ENCODE results near the gene PHOSPHO1.

PHOSPHO1 gene

GRCh38 chr17:49229076-49229804 is 1.3 kb downstream of the PHOSPHO1 start:
- peaks cover 21% of the 10 kb centered on the region; the same call in 1 of the 2 replicates for H3K27me3 ChIP-seq (ENCODE audit: control insufficient read depth, insufficient read depth, low read length)
- H3K36me3 ChIP-seq (ENCODE audit: control insufficient read depth, insufficient read depth, low read length): no peaks in the 10 kb centered on the region
- H3K9me3 ChIP-seq (ENCODE audit: control insufficient read depth, insufficient read depth, low read length): no peaks in the 10 kb centered on the region
- DNase-seq (ENCODE audit: low read depth, low spot score): no peak
- no CpG with 5 or more reads among the region's 6 CpGs for WGBS (ENCODE audit: insufficient coverage, insufficient read length)
- no peak overlapping the region for H3K4me3 ChIP-seq (ENCODE audit: low read length)
- peaks cover 3% of the 10 kb centered on the region; the same call in 1 of the 2 replicates for H3K4me1 ChIP-seq (ENCODE audit: control insufficient read depth, insufficient read depth, low read length)
- H3K27ac ChIP-seq (ENCODE audit: low read length): no peak overlapping the region

GRCh38 chr17:49227436-49228261 is 2.9 kb downstream of the PHOSPHO1 start:
- no peak for DNase-seq (ENCODE audit: low read depth, low spot score)
- Histone ChIP-seq H3K9me3 (ENCODE audit: control insufficient read depth, insufficient read depth, low read length) (no peaks in the 10 kb centered on the region), H3K4me3 (ENCODE audit: low read length) (no peak overlapping the region), H3K36me3 (ENCODE audit: control insufficient read depth, insufficient read depth, low read length) (no peaks in the 10 kb centered on the region), H3K27me3 (ENCODE audit: control insufficient read depth, insufficient read depth, low read length) (peaks cover 25% of the 10 kb centered on the region; the same call in 1 of the 2 replicates), H3K4me1 (ENCODE audit: control insufficient read depth, insufficient read depth, low read length) (peaks cover 5% of the 10 kb centered on the region; the same call in 1 of the 2 replicates), H3K27ac (ENCODE audit: low read length) (no peak overlapping the region)
- WGBS (ENCODE audit: insufficient coverage, insufficient read length): no CpG with 5 or more reads among the region's 5 CpGs

GRCh38 chr17:49226771-49227435 is 3.7 kb downstream of the PHOSPHO1 start:
- no CpG with 5 or more reads among the region's 3 CpGs for WGBS (ENCODE audit: insufficient coverage, insufficient read length)
- H3K9me3 ChIP-seq (ENCODE audit: control insufficient read depth, insufficient read depth, low read length): no peaks in the 10 kb centered on the region
- peaks cover 26% of the 10 kb centered on the region; the same call in 1 of the 2 replicates for H3K27me3 ChIP-seq (ENCODE audit: control insufficient read depth, insufficient read depth, low read length)

GRCh38 chr17:49225554-49226236 is 4.9 kb downstream of the PHOSPHO1 start:
- no CpG with 5 or more reads among the region's 8 CpGs for WGBS (ENCODE audit: insufficient coverage, insufficient read length)
- peaks cover 5% of the 10 kb centered on the region; the same call in 1 of the 2 replicates for H3K4me1 ChIP-seq (ENCODE audit: control insufficient read depth, insufficient read depth, low read length)
- H3K4me3 ChIP-seq (ENCODE audit: low read length): no peak overlapping the region
- H3K9me3 ChIP-seq (ENCODE audit: control insufficient read depth, insufficient read depth, low read length): no peaks in the 10 kb centered on the region
- no peak for DNase-seq (ENCODE audit: low read depth, low spot score)
- H3K27me3 ChIP-seq (ENCODE audit: control insufficient read depth, insufficient read depth, low read length): peaks cover 26% of the 10 kb centered on the region; the same call in 1 of the 2 replicates
- no peak overlapping the region for H3K27ac ChIP-seq (ENCODE audit: low read length)
- H3K36me3 ChIP-seq (ENCODE audit: control insufficient read depth, insufficient read depth, low read length): no peaks in the 10 kb centered on the region

More at GRCh38 chr17:49226771-49227435, 3.7 kb downstream of the PHOSPHO1 start:
- no peaks in the 10 kb centered on the region for H3K36me3 ChIP-seq (ENCODE audit: control insufficient read depth, insufficient read depth, low read length)
- H3K27ac ChIP-seq (ENCODE audit: low read length): no peak overlapping the region
- no peak for DNase-seq (ENCODE audit: low read depth, low spot score)
- H3K4me3 ChIP-seq (ENCODE audit: low read length): no peak overlapping the region
- peaks cover 5% of the 10 kb centered on the region; the same call in 1 of the 2 replicates for H3K4me1 ChIP-seq (ENCODE audit: control insufficient read depth, insufficient read depth, low read length)

GRCh38 chr17:49224997-49225337 is 5.6 kb downstream of the PHOSPHO1 start:
- no peak for DNase-seq (ENCODE audit: low read depth, low spot score)
- no CpG with 5 or more reads among the region's 11 CpGs for WGBS (ENCODE audit: insufficient coverage, insufficient read length)
- Histone ChIP-seq H3K36me3 (ENCODE audit: control insufficient read depth, insufficient read depth, low read length) (no peaks in the 10 kb centered on the region), H3K4me3 (ENCODE audit: low read length) (peak overlapping the region; percentile 25; the same call in 1 of the 2 replicates), H3K4me1 (ENCODE audit: control insufficient read depth, insufficient read depth, low read length) (peaks cover 5% of the 10 kb centered on the region; the same call in 1 of the 2 replicates), H3K27me3 (ENCODE audit: control insufficient read depth, insufficient read depth, low read length) (peaks cover 26% of the 10 kb centered on the region; the same call in 1 of the 2 replicates), H3K27ac (ENCODE audit: low read length) (no peak overlapping the region), H3K9me3 (ENCODE audit: control insufficient read depth, insufficient read depth, low read length) (no peaks in the 10 kb centered on the region)

- peak overlapping the region; percentile 25; the same call in 1 of the 2 replicates for H3K4me3 ChIP-seq (ENCODE audit: low read length)
- H3K27ac ChIP-seq (ENCODE audit: low read length): no peak overlapping the region
- peaks cover 21% of the 10 kb centered on the region; the same call in 1 of the 2 replicates for H3K27me3 ChIP-seq (ENCODE audit: control insufficient read depth, insufficient read depth, low read length)
- H3K4me1 ChIP-seq (ENCODE audit: control insufficient read depth, insufficient read depth, low read length): peaks cover 5% of the 10 kb centered on the region; the same call in 1 of the 2 replicates
- no peaks in the 10 kb centered on the region for H3K36me3 ChIP-seq (ENCODE audit: control insufficient read depth, insufficient read depth, low read length)
- no CpG with 5 or more reads among the region's 95 CpGs for WGBS (ENCODE audit: insufficient coverage, insufficient read length)
- H3K9me3 ChIP-seq (ENCODE audit: control insufficient read depth, insufficient read depth, low read length): no peaks in the 10 kb centered on the region
- no peak for DNase-seq (ENCODE audit: low read depth, low spot score)
These were observed 6.2 kb downstream of the PHOSPHO1 start for GRCh38 chr17:49224198-49224996.

GRCh38 chr17:49223517-49224197 is 6.9 kb downstream of the PHOSPHO1 start:
- H3K36me3 ChIP-seq (ENCODE audit: control insufficient read depth, insufficient read depth, low read length): no peaks in the 10 kb centered on the region
- DNase-seq (ENCODE audit: low read depth, low spot score): no peak
- no peaks in the 10 kb centered on the region for H3K9me3 ChIP-seq (ENCODE audit: control insufficient read depth, insufficient read depth, low read length)
- peak overlapping the region; percentile 25; the same call in 1 of the 2 replicates for H3K4me3 ChIP-seq (ENCODE audit: low read length)
- WGBS (ENCODE audit: insufficient coverage, insufficient read length): no CpG with 5 or more reads among the region's 31 CpGs
- peaks cover 20% of the 10 kb centered on the region; the same call in 1 of the 2 replicates for H3K27me3 ChIP-seq (ENCODE audit: control insufficient read depth, insufficient read depth, low read length)
- no peak overlapping the region for H3K27ac ChIP-seq (ENCODE audit: low read length)
- H3K4me1 ChIP-seq (ENCODE audit: control insufficient read depth, insufficient read depth, low read length): peaks cover 5% of the 10 kb centered on the region; the same call in 1 of the 2 replicates

GRCh38 chr17:49223168-49223516 is 7.4 kb downstream of the PHOSPHO1 start:
- Histone ChIP-seq H3K4me1 (ENCODE audit: control insufficient read depth, insufficient read depth, low read length) (peaks cover 5% of the 10 kb centered on the region; the same call in 1 of the 2 replicates), H3K27me3 (ENCODE audit: control insufficient read depth, insufficient read depth, low read length) (peaks cover 20% of the 10 kb centered on the region; the same call in 1 of the 2 replicates), H3K27ac (ENCODE audit: low read length) (no peak overlapping the region), H3K9me3 (ENCODE audit: control insufficient read depth, insufficient read depth, low read length) (no peaks in the 10 kb centered on the region), H3K36me3 (ENCODE audit: control insufficient read depth, insufficient read depth, low read length) (no peaks in the 10 kb centered on the region), H3K4me3 (ENCODE audit: low read length) (no peak overlapping the region; the same call in 1 of the 2 replicates)
- DNase-seq (ENCODE audit: low read depth, low spot score): no peak
- no CpG with 5 or more reads among the region's 9 CpGs for whole genome bisulfite sequencing (ENCODE audit: insufficient coverage, insufficient read length)

GRCh38 chr17:49219987-49220386 is 10.6 kb downstream of the PHOSPHO1 start:
- Histone ChIP-seq H3K4me1 (ENCODE audit: control insufficient read depth, insufficient read depth, low read length) (peaks cover 7% of the 10 kb centered on the region), H3K27me3 (ENCODE audit: control insufficient read depth, insufficient read depth, low read length) (peaks cover 11% of the 10 kb centered on the region; the same call in 1 of the 2 replicates), H3K4me3 (ENCODE audit: low read length) (no peak overlapping the region), H3K9me3 (ENCODE audit: control insufficient read depth, insufficient read depth, low read length) (no peaks in the 10 kb centered on the region), H3K36me3 (ENCODE audit: control insufficient read depth, insufficient read depth, low read length) (no peaks in the 10 kb centered on the region), H3K27ac (ENCODE audit: low read length) (no peak overlapping the region)
- DNase-seq (ENCODE audit: low read depth, low spot score): no peak
- WGBS (ENCODE audit: insufficient coverage, insufficient read length): no CpG with 5 or more reads among the region's 15 CpGs
